Trophoblast cell (in vitro differentiated cells and primary cell): ENCODE data around the gene C1QTNF7.

ENCODE experiments used
- DNase-seq, 2 donors: peaks; one replicate each; pipeline ENCODE4 v3.0.0-alpha.2; 2016
- H2AFZ ChIP-seq: 2 replicates; pipeline ENCODE4 v1.6.1; 2013; ENCODE audit warnings: low read length, moderate library complexity, mild to moderate bottlenecking; ENCODE audit not compliant: insufficient read depth, poor library complexity
- H2AK5ac ChIP-seq: 2 replicates; pipeline ENCODE4 v1.6.1; 2013; ENCODE audit warnings: mild to moderate bottlenecking, low read length
- H2BK120ac ChIP-seq: 2 replicates; pipeline ENCODE4 v1.6.1; 2013; ENCODE audit warnings: low read length, mild to moderate bottlenecking, moderate library complexity; ENCODE audit not compliant: insufficient read depth, poor library complexity
- H2BK12ac ChIP-seq: 2 replicates; pipeline ENCODE4 v1.6.1; 2013; ENCODE audit warnings: mild to moderate bottlenecking, low read length, moderate library complexity
- H2BK5ac ChIP-seq: 2 replicates; pipeline ENCODE4 v1.6.1; 2013; ENCODE audit warnings: low read length, low read depth, moderate library complexity, mild to moderate bottlenecking; ENCODE audit not compliant: poor library complexity
- H3K14ac ChIP-seq: 2 replicates; pipeline ENCODE4 v1.6.1; 2013; ENCODE audit warnings: mild to moderate bottlenecking, low read length
- H3K18ac ChIP-seq: 2 replicates; pipeline ENCODE4 v1.6.1; 2013; ENCODE audit warnings: mild to moderate bottlenecking, low read length
- H3K23ac ChIP-seq: 2 replicates; pipeline ENCODE4 v1.6.1; 2013; ENCODE audit warnings: low read length
- H3K27ac ChIP-seq: 2 replicates; pipeline ENCODE4 v1.5.1; 2013; ENCODE audit warnings: low read depth, mild to moderate bottlenecking, inconsistent platforms, low read length, moderate library complexity
- H3K27me3 ChIP-seq: 2 replicates; pipeline ENCODE4 v1.6.1; 2013; ENCODE audit warnings: inconsistent platforms, mild to moderate bottlenecking, low read length, moderate library complexity; ENCODE audit not compliant: insufficient read depth
- H3K36me3 ChIP-seq, 2 experiments: 1 replicate in 1 of 2; 2 replicates in 1 of 2; pipeline ENCODE4 v1.6.1; 2013; ENCODE audit warnings: low read length in 2 of 2, mild to moderate bottlenecking in 2 of 2, moderate library complexity in 1 of 2; ENCODE audit not compliant: insufficient read depth in 2 of 2, control insufficient read depth in 1 of 2
- H3K4ac ChIP-seq: 2 replicates; pipeline ENCODE4 v1.6.1; 2013; ENCODE audit warnings: low read depth, mild to moderate bottlenecking, low read length, moderate library complexity
- H3K4me1 ChIP-seq, 2 experiments: 1 replicate in 1 of 2; 2 replicates in 1 of 2; pipeline ENCODE4 v1.6.1; 2013; ENCODE audit warnings: low read length in 2 of 2, mild to moderate bottlenecking in 2 of 2, moderate library complexity in 1 of 2; ENCODE audit not compliant: insufficient read depth in 2 of 2, control insufficient read depth in 1 of 2
- H3K4me2 ChIP-seq: 2 replicates; pipeline ENCODE4 v1.6.1; 2013; ENCODE audit warnings: inconsistent platforms, mild to moderate bottlenecking, low read length, moderate library complexity
- H3K4me3 ChIP-seq: 2 replicates; pipeline ENCODE4 v1.5.1; 2013; ENCODE audit warnings: mild to moderate bottlenecking, low read depth, low read length, inconsistent platforms
- H3K79me1 ChIP-seq: one replicate; pipeline ENCODE4 v1.6.1; 2013; ENCODE audit warnings: low read length
- H3K79me2 ChIP-seq: 2 replicates; pipeline ENCODE4 v1.6.1; 2013; ENCODE audit warnings: low read length, mild to moderate bottlenecking; ENCODE audit not compliant: control insufficient read depth, insufficient read depth, poor library complexity
- H3K9ac ChIP-seq: 2 replicates; pipeline ENCODE4 v1.6.1; 2013; ENCODE audit warnings: mild to moderate bottlenecking, low read length
- H3K9me3 ChIP-seq: 2 replicates; pipeline ENCODE4 v1.6.1; 2013; ENCODE audit warnings: low read depth, mild to moderate bottlenecking, control low read depth, inconsistent platforms, low read length; ENCODE audit not compliant: insufficient read depth
- H4K12ac ChIP-seq: 2 replicates; pipeline ENCODE4 v1.6.1; 2013; ENCODE audit warnings: low read depth, mild to moderate bottlenecking, low read length, moderate library complexity
- H4K8ac ChIP-seq: 2 replicates; pipeline ENCODE4 v1.6.1; 2013; ENCODE audit warnings: low read depth, mild to moderate bottlenecking, low read length, moderate library complexity
- H4K91ac ChIP-seq: one replicate; pipeline ENCODE4 v1.6.1; 2013; ENCODE audit warnings: low read depth, mild to moderate bottlenecking, low read length, moderate library complexity
- WGBS: extraction: QIAGEN DNeasy Blood & Tissue Kit; methylation state at CpG from one replicate; pipeline ENCODE4 v1.1.7; 2013; ENCODE audit warnings: missing lambda C conversion rate; ENCODE audit not compliant: insufficient read length, insufficient coverage; ENCODE audit errors: extremely low coverage; 5-methylcytosine and 5-hydroxymethylcytosine counted together

The C1QTNF7 gene

DNA sequence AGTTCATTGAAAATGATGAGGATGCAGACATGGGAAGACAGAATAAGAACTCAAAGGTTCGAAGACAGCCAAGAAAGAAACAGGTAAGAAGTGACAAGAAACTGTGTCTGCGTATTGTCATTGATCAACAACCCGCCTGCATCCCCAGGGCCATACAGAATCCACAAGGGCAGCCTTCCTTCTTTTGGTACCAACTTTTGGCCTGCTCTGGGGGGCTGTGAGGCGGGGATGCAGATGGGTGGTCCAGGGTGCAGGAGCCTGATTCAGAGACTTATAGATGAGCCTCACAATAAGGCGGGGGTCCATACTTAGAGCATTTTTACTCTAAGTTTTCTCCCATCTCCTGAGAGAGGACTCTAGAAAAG, 50.9 kb downstream of the C1QTNF7 start:
- whole genome bisulfite sequencing: no CpG with 5 or more reads among the region's 5 CpGs
- no peak overlapping the region for H3K4ac ChIP-seq
- H2BK120ac ChIP-seq: no peak overlapping the region
- no peak overlapping the region for H3K27ac ChIP-seq
- H2BK5ac ChIP-seq: no peak overlapping the region
- no peak for DNase-seq
- H3K9me3 ChIP-seq: no peaks in the 10 kb centered on the region
- no peak overlapping the region for H4K8ac ChIP-seq
- no peak overlapping the region for H4K91ac ChIP-seq
- no peaks in the 10 kb centered on the region for H3K36me3 ChIP-seq
- H3K79me1 ChIP-seq: peaks cover 2% of the 10 kb centered on the region
- no peak overlapping the region for H3K23ac ChIP-seq
- no peaks in the 10 kb centered on the region for H3K27me3 ChIP-seq
- no peak overlapping the region for H4K12ac ChIP-seq
- no peak overlapping the region for H3K14ac ChIP-seq
- no peak overlapping the region for H3K9ac ChIP-seq
- H3K4me2 ChIP-seq: no peak overlapping the region
- no peak overlapping the region for H2AFZ ChIP-seq
- no peak overlapping the region for H2AK5ac ChIP-seq
- H2BK12ac ChIP-seq: no peak overlapping the region
- H3K79me2 ChIP-seq: no peaks in the 10 kb centered on the region
- H3K4me1 ChIP-seq: peaks cover 0 to 8% of the 10 kb centered on the region in 2 experiments
- no peak overlapping the region for H3K18ac ChIP-seq
- no peak overlapping the region for H3K4me3 ChIP-seq

GRCh38 chr4:15479089-15479912, 51.5 kb downstream of the C1QTNF7 start:
- Histone ChIP-seq H3K4ac (no peak overlapping the region), H3K4me3 (peak overlapping the region; percentile 51), H2AK5ac (no peak overlapping the region), H3K27me3 (no peaks in the 10 kb centered on the region), H3K9ac (peak overlapping the region; percentile 77), H3K4me1 (peaks cover 0 to 10% of the 10 kb centered on the region in 2 experiments), H3K36me3 (no peaks in the 10 kb centered on the region), H4K91ac (peak overlapping the region; percentile 56), H3K14ac (no peak overlapping the region), H3K79me1 (peaks cover 2% of the 10 kb centered on the region), H3K79me2 (no peaks in the 10 kb centered on the region), H4K8ac (peak overlapping the region; percentile 75), H2AFZ (peak overlapping the region; percentile 55), H2BK12ac (peak overlapping the region; percentile 38), H2BK120ac (peak overlapping the region; percentile 27), H3K27ac (peak overlapping the region; percentile 57), H3K4me2 (peak overlapping the region; percentile 75), H3K9me3 (no peaks in the 10 kb centered on the region), H3K18ac (peak overlapping the region; percentile 37), H4K12ac (peak overlapping the region; percentile 32), H2BK5ac (no peak overlapping the region), H3K23ac (no peak overlapping the region)
- no CpG with 5 or more reads among the region's 11 CpGs for WGBS
- DNase-seq: peak; percentile 58 to 86

GRCh38 chr4:15479913-15480185, 52.0 kb downstream of the C1QTNF7 start:
- no peaks in the 10 kb centered on the region for H3K79me2 ChIP-seq
- H2BK12ac ChIP-seq: peak overlapping the region; percentile 38
- peak overlapping the region; percentile 37 for H3K18ac ChIP-seq
- no peak overlapping the region for H2BK120ac ChIP-seq
- peaks cover 2% of the 10 kb centered on the region for H3K79me1 ChIP-seq
- H2AK5ac ChIP-seq: no peak overlapping the region
- no peak overlapping the region for H4K12ac ChIP-seq
- H3K9ac ChIP-seq: peak overlapping the region; percentile 4
- DNase-seq: no peak
- H3K14ac ChIP-seq: no peak overlapping the region
- peak overlapping the region; percentile 56 for H4K91ac ChIP-seq
- no peaks in the 10 kb centered on the region for H3K9me3 ChIP-seq
- H3K4me3 ChIP-seq: peak overlapping the region; percentile 51
- H2AFZ ChIP-seq: peak overlapping the region; percentile 55
- H3K4me2 ChIP-seq: peak overlapping the region; percentile 75
- H3K36me3 ChIP-seq: no peaks in the 10 kb centered on the region
- H3K27ac ChIP-seq: no peak overlapping the region
- no peaks in the 10 kb centered on the region for H3K27me3 ChIP-seq
- H2BK5ac ChIP-seq: no peak overlapping the region
- no peak overlapping the region for H3K23ac ChIP-seq
- peak overlapping the region; percentile 75 for H4K8ac ChIP-seq
- WGBS: no CpG with 5 or more reads among the region's 3 CpGs
- peaks cover 0 to 10% of the 10 kb centered on the region in 2 experiments for H3K4me1 ChIP-seq
- H3K4ac ChIP-seq: no peak overlapping the region

GRCh38 chr4:15481961-15482745, 54.3 kb downstream of the C1QTNF7 start:
- Histone ChIP-seq H3K4me1 (peaks cover 0 to 10% of the 10 kb centered on the region in 2 experiments), H3K4ac (no peak overlapping the region), H3K9me3 (no peaks in the 10 kb centered on the region), H3K23ac (no peak overlapping the region), H3K79me1 (peaks cover 2% of the 10 kb centered on the region), H2BK120ac (no peak overlapping the region), H3K36me3 (no peaks in the 10 kb centered on the region), H4K8ac (no peak overlapping the region), H3K18ac (no peak overlapping the region), H2BK5ac (no peak overlapping the region), H3K4me2 (no peak overlapping the region), H2BK12ac (no peak overlapping the region), H3K27ac (no peak overlapping the region), H3K27me3 (no peaks in the 10 kb centered on the region), H4K12ac (no peak overlapping the region), H2AFZ (no peak overlapping the region), H3K14ac (no peak overlapping the region), H3K4me3 (no peak overlapping the region), H4K91ac (no peak overlapping the region), H2AK5ac (no peak overlapping the region), H3K79me2 (no peaks in the 10 kb centered on the region), H3K9ac (no peak overlapping the region)
- DNase-seq: no peak
- WGBS: no CpG with 5 or more reads among the region's 2 CpGs
